Activated T-cell treated with anti-CD3 and anti-CD28 coated beads, Interleukin-2, amount 50 U/mL, for 48 hours (primary cell): Measurements from ENCODE around the gene ADD1.
A peak's percentile ranks its signal among the peaks of the same experiment; 100 is the strongest.

Source experiments
- DNase-seq, 2 experiments: peaks; one replicate each; pipeline ENCODE4 v3.0.0-alpha.2; 2020

Gene ADD1

DNA sequence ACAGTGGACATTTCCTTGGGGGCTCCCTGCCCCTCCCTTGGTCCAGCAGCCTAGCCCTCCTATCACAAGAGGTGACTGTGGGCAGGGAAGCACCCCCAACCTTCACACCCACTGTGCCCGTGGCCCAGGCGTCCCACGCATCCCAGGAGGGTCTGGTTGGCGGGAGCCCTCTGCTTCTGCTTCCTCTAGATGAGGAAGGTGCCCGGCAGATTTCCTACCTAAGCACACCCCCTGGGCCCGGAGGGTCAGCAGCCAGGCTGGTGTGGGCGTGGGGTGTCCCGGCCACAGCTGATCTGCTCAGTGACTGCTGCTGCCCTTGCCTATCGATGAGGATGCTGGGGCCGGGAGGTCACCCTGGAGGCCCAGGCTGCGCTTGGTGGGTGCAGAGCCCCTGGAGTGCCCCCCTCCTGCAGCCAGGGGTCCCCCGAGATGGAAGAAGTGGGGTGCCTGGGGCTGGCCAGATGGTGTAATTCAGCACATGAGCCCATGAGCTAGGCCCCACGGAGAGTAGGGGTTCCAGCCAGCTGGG, 38.6 kb upstream of the ADD1 start:
- DNase-seq = no peak

DNA sequence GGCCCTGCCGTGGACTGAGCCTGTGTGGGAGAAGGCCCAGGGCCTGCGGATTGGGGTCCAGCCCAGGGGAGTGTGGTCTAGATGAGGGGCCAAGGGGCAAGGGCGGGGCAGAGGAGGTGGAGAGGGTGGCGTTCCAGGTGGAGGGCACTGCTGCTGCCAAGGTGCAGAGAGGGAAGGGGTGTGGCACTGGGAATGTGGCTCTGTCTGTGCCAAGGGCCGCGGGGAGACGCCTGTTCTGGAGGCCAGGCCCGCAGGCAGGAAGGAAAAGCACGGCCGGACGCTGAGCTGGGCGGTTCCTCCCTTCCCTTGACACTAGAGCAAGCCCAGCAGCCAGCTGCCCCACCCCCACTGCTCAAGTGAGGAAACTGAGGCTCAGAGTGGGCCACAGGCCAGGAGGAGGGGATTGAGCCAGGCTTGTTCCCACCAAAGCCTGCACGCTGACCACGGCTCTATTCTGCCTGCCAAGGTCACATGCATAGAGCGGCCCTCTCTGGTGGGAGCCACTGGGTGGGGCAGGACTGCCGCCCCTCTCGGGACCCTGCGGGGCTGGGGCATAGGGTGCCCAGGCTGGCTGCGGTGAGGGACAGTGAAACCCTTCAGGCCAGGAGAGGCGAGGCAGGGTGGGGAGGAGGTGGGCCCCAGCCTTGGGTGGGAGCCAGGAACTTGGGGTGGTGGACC, 37.8 kb upstream of the ADD1 start:
- no peak for DNase-seq

DNA sequence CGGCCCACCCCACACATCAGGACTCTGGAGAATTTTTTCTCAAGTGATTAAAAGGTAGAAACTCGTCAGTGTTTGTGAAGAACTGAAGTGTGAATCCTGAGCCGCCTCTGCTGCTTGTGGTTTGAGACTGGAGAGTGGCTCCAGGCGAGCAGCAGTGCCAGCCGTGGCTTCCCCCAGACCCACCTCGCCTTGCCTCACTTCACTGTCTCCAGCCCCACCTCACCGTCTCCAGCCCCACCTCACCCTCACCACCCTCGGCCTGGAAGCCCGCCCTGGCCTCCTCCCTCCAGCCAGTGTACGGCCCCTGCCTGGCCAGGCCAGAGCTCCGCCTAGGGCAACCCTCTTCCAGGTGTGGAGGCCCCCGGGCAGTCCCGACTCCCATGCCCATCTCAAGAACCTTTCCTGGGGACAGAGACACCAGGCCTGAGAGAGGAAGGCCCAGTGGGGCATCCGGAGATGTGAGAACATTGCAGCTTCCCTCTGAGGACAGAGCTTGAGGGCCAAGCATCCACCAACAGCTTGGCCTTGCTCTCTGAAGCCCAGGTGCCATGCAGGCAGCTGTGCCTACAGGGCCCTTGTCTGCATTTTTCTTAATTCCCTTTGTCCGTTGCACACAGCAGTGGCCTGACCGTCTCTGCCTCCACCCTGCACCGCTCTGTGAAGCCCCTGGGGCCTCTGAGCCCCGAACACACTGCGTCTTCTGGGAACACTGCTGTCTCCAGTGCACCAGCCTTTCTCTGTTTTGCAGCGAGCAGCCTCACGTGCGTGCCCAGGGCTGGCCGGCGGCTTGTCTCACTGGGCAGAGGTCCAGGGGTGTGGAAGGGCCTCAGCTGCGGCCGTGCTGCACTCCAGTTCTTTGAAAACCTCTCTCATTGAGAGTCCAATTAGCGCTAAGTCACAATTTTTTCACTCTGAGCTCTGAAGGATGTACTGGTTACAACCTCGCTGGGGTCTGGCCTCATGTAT, 37.0 kb upstream of the ADD1 start:
- DNase-seq = no peak

DNA sequence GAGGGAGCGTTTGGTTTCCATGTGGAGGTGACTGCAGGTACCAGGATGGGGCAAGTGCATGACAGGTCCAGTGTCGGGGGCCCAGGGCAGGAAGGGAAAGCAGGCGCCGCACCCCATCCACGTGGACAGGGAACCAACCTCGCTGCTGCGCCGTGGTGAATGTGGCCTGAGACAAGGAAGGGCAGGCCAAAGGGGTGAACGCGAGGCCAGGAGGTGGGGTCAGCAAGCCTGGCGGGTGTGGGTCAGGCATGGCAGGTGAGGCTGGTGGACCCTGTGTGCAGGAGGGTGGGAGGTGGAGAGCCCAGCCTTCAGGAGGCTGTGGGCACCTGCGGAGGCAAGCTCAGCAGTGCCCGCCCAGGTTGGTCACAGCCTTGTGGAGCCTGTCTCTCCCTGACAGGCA, 36.1 kb upstream of the ADD1 start:
- DNase-seq = no peak

DNA sequence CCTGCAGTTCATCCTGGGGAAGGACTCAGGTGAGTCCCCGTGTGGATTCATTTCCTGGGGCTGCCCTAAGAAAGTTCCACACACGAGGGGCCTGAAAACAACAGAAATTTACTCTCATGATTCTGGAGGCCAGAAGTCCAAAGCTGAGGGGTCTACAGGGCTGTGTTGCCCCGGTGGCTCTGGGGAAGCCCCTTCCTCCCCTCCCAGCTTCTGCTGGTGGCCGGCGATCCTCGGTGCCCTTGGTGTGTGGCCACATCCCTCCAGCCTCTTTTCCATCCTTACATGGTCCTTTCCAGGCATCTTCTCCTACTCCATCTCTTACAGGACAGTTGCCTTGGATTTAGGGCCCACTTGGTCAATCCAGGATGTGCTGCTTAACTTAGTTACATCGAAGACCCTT, 35.6 kb upstream of the ADD1 start:
- no peak for DNase-seq

DNA sequence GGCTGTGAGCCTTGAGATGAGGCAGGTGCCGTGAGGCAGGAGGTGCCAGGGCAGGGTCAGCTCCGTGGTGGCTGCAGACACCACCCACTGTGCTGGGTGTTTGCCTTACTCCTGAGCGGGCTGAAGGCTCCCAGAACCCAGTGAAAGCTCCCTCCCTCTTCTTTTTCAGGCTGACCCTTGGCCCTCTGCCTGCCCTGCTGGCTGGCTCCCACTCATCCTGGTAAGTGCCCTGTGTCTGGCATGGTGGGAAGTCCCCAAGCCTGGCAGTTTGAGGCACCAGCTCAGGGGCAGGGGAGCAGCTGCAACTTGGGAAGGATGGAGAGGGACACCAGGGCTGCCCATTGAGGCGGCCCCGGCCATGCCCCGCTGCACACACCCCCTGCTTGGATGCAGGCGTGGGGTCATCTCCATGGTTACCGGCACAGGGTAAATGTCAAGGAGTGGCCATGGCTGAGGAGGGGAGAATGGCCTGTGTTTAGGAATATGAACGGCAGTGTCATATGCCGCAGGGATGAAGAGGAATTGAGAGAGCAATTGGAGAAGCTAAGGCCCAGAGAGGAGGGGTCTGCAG, 33.9 kb upstream of the ADD1 start:
- no peak for DNase-seq

DNA sequence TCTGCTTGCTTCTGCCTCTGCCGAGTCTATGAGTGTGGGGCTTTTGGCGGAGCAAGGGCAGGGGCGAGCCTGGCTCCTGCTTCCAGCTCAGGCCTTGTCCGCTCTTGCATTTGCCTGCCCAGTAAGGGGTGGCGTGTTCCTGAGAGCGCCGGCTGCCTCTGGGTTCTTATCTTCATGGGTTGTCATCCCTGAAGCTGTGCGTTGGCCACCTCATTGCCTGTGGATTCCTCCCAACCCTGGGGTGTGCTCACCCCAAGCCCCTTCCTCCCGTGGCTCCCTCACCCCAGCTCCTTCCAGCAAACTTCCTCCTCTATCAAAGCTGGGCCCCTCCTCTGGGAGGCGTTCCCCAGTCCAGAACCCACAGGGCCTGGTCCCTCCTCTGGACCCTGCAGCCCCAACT, 33.3 kb upstream of the ADD1 start:
- DNase-seq = no peak

DNA sequence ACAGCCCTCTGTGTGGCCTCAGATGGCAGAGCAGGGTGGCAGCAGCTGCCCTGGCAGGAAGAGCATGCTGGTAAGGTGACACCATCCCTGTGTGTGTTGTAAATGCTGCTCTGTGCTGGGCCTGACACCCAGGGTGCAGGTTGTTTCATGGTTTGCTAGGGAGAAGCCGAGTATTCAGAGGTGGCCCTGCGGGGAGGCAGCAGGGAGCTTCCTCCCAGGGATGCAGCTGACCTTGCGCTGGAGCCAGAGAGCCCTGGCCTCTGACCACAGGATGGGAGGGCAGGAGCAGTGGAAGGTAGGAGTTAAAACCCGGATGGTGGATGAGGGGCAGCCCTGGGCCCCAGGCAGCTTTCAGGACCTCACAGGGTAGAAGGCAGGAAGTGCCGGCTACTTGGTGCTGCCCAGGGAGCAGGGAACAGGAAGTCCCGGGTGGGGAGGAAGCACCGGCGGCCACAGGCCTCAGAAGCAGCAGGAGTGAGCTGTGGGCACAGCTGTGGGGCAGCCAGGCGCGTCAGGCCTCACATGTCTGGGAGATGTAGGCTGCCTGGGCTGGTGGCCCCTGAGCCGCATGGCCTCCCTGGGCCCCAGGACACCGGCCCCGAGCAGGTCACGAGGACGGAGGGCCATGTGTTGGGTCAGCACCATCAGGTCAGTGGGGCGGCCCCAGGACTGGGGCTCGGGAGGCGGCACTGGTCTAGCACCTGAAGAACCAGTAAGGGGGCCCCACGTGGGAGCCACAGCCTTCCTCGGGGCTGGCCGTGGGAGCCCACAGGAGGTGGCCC, 31.6 kb upstream of the ADD1 start:
- peak; percentile 74 to 79 for DNase-seq

DNA sequence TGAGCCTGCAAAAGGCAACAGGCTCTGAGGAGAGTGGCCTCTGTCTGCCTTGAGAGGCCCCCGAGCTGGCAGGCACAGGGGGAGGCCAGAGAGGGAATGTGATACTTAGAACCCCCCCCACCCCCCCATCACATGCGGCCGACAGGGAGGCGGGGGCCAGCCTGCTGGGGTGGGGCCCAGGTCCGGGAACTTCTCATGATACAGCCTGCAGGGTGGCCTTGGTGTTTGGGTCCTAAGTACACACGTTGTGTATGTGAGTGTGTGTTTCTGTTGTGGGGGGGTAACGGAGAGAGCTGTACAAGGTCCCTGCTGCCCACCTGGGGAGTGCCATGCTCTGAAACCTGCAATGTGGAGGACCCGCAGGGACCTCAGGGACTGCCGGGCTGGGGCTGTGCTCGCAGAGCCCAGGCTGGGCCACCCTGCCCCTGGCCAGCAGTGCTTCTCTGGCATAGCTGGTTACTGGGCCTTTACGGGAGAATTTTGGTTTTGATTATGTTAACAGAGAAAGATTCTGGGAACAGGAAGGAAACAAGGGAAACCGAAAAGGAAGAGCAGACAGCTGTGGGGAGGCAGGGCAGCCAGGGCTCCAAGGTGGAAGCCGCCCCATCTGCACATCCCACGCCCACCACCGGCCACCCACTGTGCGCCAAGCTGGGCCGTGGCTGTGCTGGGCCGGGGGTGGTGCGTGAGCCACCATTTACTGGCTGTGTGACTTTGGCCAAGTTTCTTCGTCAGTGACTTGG, 30.9 kb upstream of the ADD1 start:
- DNase-seq = no peak

DNA sequence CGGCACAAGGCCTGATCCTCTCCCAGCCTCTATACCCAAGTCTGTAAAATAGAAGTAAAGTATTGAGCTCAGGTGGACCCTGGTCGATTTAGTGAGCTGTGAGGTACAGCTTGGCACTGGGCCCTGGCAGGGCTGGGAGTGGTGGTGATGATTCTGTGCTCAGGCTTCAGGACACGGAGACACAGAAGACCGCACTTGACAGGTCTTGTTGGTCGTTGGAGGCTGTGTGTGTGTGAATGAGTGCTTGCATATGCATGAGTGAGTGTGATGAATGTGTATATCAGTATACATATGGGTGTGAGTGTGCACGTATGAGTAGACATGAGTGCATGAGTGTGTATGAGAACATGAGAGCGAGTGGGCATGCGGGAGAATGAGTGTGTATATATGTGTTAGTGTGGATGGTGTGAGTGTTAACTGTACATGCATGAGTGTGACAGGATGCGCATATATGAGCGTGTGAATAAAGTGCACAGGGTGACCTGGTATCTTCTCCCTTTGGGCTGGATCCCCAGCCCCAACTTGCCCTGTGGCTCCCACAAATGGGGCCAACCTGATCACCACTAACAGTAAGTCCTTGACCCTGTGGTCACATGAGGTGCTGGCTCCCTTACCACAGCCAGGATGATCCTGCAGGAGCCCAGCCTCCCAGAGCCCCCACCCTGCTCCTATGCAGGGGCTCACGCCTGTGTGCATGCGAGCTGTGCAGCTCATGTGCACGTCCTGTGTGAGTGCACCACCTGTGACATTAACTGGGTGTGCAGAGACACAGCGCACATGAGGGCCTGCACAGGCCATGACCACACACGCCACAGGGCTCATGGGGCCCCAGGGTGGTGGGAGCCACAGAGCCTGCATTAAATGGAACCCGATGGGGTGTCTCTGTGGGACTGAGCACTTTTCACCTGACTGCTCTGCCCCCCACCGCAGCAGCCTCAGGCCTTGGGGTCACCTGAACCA, 29.9 kb upstream of the ADD1 start:
- no peak for DNase-seq

DNA sequence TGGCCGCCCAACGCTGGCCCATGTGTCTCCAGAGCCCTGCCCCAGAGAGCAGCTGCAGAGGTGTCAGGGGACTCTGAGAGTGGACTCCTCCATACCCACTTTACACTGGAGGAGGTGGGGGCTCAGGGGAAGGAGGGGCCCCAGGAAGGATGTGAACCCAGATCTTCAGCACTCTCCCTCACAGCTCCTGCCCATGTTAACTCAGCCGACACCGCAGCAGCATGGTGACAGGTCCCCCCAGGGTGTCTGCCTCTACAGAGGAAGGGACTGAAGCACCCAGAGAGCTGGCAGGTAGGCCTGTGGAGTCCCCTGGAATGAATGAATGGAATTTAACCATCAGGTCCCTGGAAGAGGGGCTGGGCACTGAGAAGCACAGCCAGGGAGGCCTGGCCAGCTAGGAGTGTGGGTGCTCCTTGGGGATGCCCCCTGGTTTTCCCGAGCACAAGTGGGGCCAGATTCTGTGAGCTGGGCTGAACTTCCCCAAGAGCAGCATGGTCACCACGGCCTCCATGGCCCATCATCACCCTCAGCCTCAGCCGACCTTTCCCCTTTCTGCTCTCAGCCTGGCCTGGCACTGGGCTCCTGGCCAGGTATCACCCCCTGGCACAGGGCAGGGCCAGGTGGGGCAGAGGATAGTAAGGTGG, 28.9 kb upstream of the ADD1 start:
- no peak for DNase-seq

DNA sequence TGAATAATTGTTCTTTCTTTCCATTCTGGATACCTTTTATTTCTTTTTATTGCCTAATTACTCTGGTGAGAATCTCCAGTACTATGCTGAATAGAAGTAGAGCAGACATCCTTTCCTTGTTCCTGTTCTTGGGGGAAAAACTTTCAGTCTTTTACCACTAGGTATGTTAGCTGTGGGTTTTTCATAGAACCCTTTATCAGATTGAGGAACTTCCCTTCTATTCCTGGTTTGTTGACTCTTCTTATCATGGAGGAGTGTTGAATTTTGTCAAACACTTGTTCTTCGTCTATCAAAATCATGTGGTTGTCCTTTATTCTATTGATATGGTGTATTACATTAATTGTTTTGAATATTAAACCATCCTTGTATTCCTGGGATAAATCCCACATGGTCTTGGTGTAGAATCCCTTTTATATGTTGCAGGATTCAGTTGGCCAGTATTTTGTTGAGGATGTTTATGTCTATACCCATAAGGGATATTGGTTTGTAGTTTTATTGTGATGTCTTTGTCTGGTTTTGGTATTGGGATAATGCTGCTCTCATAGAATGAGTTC, 27.2 kb upstream of the ADD1 start:
- DNase-seq = no peak

DNA sequence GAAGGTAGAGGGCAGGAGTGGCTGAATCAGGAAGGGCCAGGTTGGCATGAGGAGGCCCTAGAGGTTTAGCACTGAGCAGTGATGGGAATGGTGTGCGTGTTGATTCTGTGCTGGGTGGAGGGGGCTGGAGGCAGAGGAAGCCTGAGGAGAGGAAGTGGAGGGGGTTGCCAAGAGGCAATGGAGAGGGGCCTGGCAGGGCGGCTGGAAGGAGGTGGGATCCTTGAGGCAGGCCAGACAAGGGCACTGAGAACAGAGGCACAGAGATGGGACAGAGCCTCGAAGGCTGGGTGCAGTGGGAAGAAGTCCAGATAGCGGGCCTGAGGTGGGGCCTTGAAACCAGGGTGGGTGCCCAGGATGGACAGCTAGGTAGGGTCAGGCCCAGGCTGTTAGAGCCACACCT, 26.5 kb upstream of the ADD1 start:
- no peak for DNase-seq

DNA sequence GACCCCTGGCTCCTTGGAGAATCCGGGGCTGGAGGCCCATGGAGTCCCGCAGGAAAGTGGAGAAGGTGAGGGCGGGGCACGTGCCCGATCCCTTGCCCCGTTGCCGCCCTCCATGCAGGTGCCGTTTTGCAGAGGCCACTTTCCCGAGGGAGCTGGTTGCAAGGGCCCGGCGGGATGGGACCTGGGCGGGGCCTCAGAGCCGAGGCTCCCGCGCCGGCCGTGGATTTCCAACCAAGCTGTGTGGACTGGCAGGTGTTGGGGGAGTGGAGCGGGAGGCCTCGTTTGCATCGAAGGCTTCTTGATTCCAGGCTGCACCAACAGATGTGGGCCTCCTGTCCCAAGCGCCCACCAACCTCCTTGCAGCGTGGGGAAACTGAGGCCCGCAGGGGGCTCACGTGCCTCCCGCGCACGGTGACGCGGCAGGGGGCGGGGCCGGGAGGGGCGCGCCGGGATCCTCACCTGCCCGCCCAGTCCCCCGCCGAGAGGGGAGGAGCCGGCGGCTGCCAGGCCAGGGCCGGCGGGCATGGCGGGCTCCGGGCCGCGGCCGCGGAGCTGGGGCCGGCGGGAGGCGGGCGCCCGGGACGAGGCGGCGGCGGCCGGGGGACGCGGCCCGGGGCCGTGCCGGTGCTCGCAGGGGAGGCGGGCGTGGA, 25.8 kb upstream of the ADD1 start:
- DNase-seq = no peak

DNA sequence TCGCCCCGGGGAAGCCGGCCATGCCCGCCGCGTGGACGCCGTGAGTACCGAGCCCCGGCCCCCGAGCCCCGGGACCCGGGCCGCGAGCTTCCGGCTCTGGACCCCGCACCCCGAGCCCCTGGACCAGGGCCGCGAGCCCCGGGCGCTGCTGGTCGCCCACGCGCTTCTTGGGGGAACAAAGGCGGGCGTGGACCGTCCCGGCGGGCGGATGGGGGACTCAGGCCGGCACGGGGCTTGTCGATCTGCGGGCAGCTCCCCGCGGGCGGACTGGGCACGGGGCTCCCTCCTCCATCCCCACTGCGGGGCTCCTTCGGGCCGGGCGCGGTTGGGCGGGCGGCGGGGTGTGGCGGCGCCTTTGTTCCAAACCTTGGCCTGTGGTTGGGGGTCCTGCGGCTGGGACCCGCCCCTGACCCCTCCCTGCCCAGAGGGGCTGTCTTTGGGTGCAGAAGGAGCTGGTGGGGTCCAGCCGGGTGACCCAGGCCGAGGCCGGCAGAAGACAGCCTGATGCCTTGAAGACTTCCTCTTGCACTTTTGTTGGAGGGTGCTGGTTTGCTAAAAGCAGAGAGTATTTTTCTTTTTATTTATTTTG, 25.2 kb upstream of the ADD1 start:
- no peak for DNase-seq

DNA sequence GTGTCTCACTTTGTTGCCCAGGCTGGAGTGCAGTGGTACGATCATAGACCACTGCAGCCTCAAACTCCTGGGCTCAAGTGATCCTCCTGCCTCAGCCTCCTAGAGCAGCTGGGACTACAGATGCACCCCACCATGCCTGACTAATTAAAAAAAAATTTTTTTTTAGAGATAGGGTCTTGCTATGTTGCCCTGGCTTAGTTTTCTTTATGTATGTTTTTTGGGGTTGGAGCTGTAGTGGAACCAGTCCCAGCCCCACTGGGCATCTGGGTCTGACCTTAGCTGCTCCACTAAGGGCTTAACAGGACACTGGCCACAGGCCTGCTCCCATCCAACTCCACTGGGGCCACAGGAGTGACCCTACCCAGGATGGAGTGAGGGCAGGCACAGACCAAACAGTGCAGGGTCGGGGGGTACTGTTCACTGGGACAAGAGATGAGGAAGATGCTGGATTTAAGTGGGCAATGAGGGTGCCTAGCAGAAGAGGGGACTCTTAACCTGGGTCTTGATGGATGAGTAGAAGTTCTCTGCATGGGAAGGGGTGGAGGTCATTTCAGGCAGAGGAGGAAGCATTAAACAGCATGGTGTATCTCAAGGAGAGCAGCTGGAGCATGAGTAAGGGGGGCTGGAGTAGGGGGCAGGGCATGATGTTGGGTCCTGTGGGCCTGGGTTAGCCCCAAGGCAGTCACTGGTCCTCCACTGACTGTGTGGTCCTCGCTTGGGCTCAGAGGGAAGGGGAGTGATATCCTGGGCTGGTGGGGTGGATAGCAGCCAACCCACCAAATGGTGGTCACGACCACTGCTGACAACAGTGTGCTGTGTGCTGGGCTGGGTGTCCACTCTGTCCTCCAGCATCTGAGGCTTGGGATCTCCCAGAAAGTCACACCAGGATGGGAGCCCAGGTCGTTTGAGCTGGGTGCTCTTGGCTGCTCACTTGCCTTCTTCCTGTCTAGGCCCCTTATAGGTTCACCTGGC, 24.1 kb upstream of the ADD1 start:
- no peak for DNase-seq

DNA sequence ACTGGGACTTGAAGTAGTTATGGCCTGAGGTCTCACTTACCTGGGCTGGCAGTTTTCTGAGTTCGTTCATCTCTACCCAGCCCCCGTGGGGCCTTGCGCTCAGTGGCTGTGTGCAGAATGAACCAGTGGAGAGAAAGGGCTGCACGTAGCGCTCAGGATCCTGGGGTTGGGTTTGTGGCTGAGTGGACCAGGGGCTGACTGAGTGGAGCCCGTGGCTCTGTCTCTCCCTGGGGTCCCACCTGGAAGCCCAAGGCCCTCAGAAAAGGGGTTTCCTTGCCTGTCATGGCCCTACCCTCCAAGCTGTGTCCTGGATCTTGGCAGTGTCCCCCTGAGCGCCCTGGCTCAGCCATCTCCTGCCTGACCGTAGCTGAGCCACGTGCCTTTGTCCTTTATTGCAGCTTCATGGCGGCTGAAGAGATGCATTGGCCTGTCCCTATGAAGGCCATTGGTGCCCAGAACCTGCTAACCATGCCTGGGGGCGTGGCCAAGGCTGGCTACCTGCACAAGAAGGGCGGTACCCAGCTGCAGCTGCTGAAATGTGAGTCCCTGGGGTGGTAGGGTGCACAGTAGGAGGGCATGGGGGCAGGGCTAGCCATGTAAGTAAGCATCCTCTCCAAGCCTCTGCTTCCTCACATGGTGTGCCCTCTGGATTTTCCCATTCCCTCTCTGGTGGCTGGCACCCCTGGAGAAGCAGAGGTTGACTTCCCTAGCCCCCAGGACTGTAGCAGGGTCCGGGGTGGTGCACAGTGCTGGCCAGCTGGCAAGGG, 23.2 kb upstream of the ADD1 start:
- DNase-seq = no peak
